ENCODE measurements around the gene AP1S2.

DNA sequence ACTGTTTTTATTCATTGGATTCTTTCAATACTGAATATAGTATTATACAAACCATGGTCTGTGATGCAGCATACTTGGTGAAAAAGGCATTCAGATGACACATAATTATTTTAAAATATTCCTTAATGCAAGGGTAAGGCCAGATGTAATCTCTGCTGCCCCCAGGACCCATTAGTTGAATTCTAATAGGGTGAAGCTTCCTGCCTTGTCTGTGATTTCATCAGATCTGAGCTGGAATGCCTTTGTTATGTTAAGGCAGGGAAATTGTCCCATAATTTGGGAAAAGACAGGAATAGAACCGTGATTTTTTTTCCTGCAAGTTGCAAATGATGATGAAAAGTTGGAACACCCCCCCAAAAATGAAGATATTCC is 38.2 kb downstream of the AP1S2 start:
- TF ChIP-seq POLR2A (IDR thresholded peaks at IDR 0.05), result no peak
- no peak for TF ChIP-seq CTCF (IDR thresholded peaks at IDR 0.05)
- TF ChIP-seq EP300 (IDR thresholded peaks at IDR 0.05), result no peak
